ENCODE data around the gene OPTN. TPM values are rescaled to one million over a fixed set of nuclear protein-coding genes. Genes with fewer than 3 reads are reported as not detected.
"Not testable (repeated sequence)": the region's sequence is repeated elsewhere in the genome, so short reads cannot be mapped to it uniquely, and the experiment has no call there.

The OPTN gene
- total RNA-seq, 1 experiment from 2014 or later: 79.6 TPM

- DNase-seq (ENCODE audit: unreplicated experiment): peak; percentile 79
- peak; percentile 81 for TF ChIP-seq CTCF (IDR thresholded peaks at IDR 0.05; ENCODE audit: unreplicated experiment)
- Mint-ChIP-seq H3K36me3 (ENCODE audit: insufficient read depth, unreplicated experiment) (no peaks in the 10 kb centered on the region), H3K27me3 (ENCODE audit: insufficient read depth, unreplicated experiment) (no peaks in the 10 kb centered on the region), H3K27ac (ENCODE audit: low read depth, unreplicated experiment) (no peak overlapping the region), H3K4me3 (ENCODE audit: unreplicated experiment) (no peak overlapping the region), H3K4me1 (ENCODE audit: insufficient read depth, unreplicated experiment) (peaks cover 7% of the 10 kb centered on the region), H3K9me3 (ENCODE audit: unreplicated experiment) (peaks cover 4% of the 10 kb centered on the region)
- POLR2A ChIA-PET: interaction anchor here (0.7 to 1.4 kb wide), 4 partner anchors 25 to 804 kb away, joined by 3 to 5 read pairs (median 4); partner anchors contain the start of gene OPTN
- intact Hi-C loops (cut with micrococcal nuclease): loop anchor here (1.0 to 5.0 kb wide), 5 partner anchors 173 to 811 kb away; no protein-coding TSS in a partner anchor
- CTCF ChIA-PET: interaction anchor here (0.6 to 3.5 kb wide), 51 partner anchors 10 to 860 kb away, joined by 3 to 33 read pairs (median 4); partner anchors contain the start of gene OPTN
- no TSS peak for BruUV-seq (replicated peaks)
These were observed 25.2 kb upstream of the OPTN start for GRCh38 chr10:13074563-13075451.

GRCh38 chr10:13078912-13079775 is 20.8 kb upstream of the OPTN start:
- H3K36me3 Mint-ChIP-seq (ENCODE audit: insufficient read depth, unreplicated experiment): no peaks in the 10 kb centered on the region
- CTCF ChIA-PET: interaction anchor here (0.6 kb wide), 1 partner anchor 47 kb away, joined by 3 read pairs; no protein-coding TSS in a partner anchor
- no peak for TF ChIP-seq CTCF (IDR thresholded peaks at IDR 0.05; ENCODE audit: unreplicated experiment)
- no peak overlapping the region for H3K4me3 Mint-ChIP-seq (ENCODE audit: unreplicated experiment)
- H3K4me1 Mint-ChIP-seq (ENCODE audit: insufficient read depth, unreplicated experiment): peaks cover 7% of the 10 kb centered on the region
- no peaks in the 10 kb centered on the region for H3K27me3 Mint-ChIP-seq (ENCODE audit: insufficient read depth, unreplicated experiment)
- intact Hi-C loops (cut with micrococcal nuclease): no loop called here
- BruUV-seq (replicated peaks): no TSS peak
- no peak for DNase-seq (ENCODE audit: unreplicated experiment)
- POLR2A ChIA-PET: no interaction called here
- H3K27ac Mint-ChIP-seq (ENCODE audit: low read depth, unreplicated experiment): no peak overlapping the region
- H3K9me3 Mint-ChIP-seq (ENCODE audit: unreplicated experiment): peaks cover 16% of the 10 kb centered on the region

- Mint-ChIP-seq H3K4me3 (ENCODE audit: unreplicated experiment) (no peak overlapping the region), H3K36me3 (ENCODE audit: insufficient read depth, unreplicated experiment) (no peaks in the 10 kb centered on the region), H3K9me3 (ENCODE audit: unreplicated experiment) (peaks cover 16% of the 10 kb centered on the region), H3K27me3 (ENCODE audit: insufficient read depth, unreplicated experiment) (no peaks in the 10 kb centered on the region), H3K4me1 (ENCODE audit: insufficient read depth, unreplicated experiment) (peaks cover 7% of the 10 kb centered on the region), H3K27ac (ENCODE audit: low read depth, unreplicated experiment) (no peak overlapping the region)
- no peak for DNase-seq (ENCODE audit: unreplicated experiment)
- ChIA-PET POLR2A (no interaction called here), CTCF (interaction anchor here (0.6 kb wide), 1 partner anchor 47 kb away, joined by 3 read pairs; no protein-coding TSS in a partner anchor)
- no TSS peak for BruUV-seq (replicated peaks)
- TF ChIP-seq CTCF (IDR thresholded peaks at IDR 0.05; ENCODE audit: unreplicated experiment): no peak
- intact Hi-C loops (cut with micrococcal nuclease): no loop called here
These were observed 20.2 kb upstream of the OPTN start for GRCh38 chr10:13079776-13080050.

- intact Hi-C loops (cut with micrococcal nuclease): no loop called here
- ChIA-PET CTCF (no interaction called here), POLR2A (no interaction called here)
- TF ChIP-seq CTCF (IDR thresholded peaks at IDR 0.05; ENCODE audit: unreplicated experiment): no peak
- BruUV-seq (replicated peaks): no TSS peak
- no peak overlapping the region for H3K4me3 Mint-ChIP-seq (ENCODE audit: unreplicated experiment)
- no peak for DNase-seq (ENCODE audit: unreplicated experiment)
- H3K4me1 Mint-ChIP-seq (ENCODE audit: insufficient read depth, unreplicated experiment): peaks cover 7% of the 10 kb centered on the region
- H3K27ac Mint-ChIP-seq (ENCODE audit: low read depth, unreplicated experiment): no peak overlapping the region
- H3K36me3 Mint-ChIP-seq (ENCODE audit: insufficient read depth, unreplicated experiment): no peaks in the 10 kb centered on the region
- no peaks in the 10 kb centered on the region for H3K27me3 Mint-ChIP-seq (ENCODE audit: insufficient read depth, unreplicated experiment)
- peaks cover 16% of the 10 kb centered on the region for H3K9me3 Mint-ChIP-seq (ENCODE audit: unreplicated experiment)
These were observed 19.3 kb upstream of the OPTN start for GRCh38 chr10:13080643-13081042.

- intact Hi-C loops (cut with micrococcal nuclease); H3K4me3 Mint-ChIP-seq (ENCODE audit: unreplicated experiment); POLR2A ChIA-PET; H3K27me3 Mint-ChIP-seq (ENCODE audit: insufficient read depth, unreplicated experiment); H3K36me3 Mint-ChIP-seq (ENCODE audit: insufficient read depth, unreplicated experiment); DNase-seq (ENCODE audit: unreplicated experiment); H3K27ac Mint-ChIP-seq (ENCODE audit: low read depth, unreplicated experiment); BruUV-seq (replicated peaks): not testable (repeated sequence)
- CTCF ChIA-PET: interaction anchor here (1.6 kb wide), 1 partner anchor 181 kb away, joined by 4 read pairs; no protein-coding TSS in a partner anchor
- Mint-ChIP-seq H3K4me1 (ENCODE audit: insufficient read depth, unreplicated experiment) (peaks cover 12% of the 10 kb centered on the region), H3K9me3 (ENCODE audit: unreplicated experiment) (peaks cover 16% of the 10 kb centered on the region)
These were observed 16.3 kb upstream of the OPTN start for GRCh38 chr10:13083700-13084099.
